Keratinocyte (primary cell): Measurements from ENCODE around the gene TMEM132D.

Source experiments
- EZH2 ChIP-seq: IDR thresholded peaks from one replicate; pipeline ENCODE4 v1.6.1; 2012; ENCODE audit warnings: inconsistent platforms, mild to moderate bottlenecking, low read length, moderate library complexity
- TF ChIP-seq, protein P1 (sequence below), 3 experiments: IDR thresholded peaks in 1 of 3; conservative IDR thresholded peaks in 1 of 3; optimal IDR thresholded peaks in 1 of 3; 2 replicates in 2 of 3; 3 replicates in 1 of 3; pipeline versions ENCODE3 to v1.5.1; 2011; ENCODE audit warnings: low read length in 3 of 3, mild to moderate bottlenecking in 3 of 3, moderate library complexity in 2 of 3, control low read depth in 1 of 3, inconsistent platforms in 1 of 3; ENCODE audit not compliant: insufficient read depth in 2 of 3; ENCODE audit errors: extremely low read depth in 1 of 3

- TF ChIP-seq, protein P1, sequence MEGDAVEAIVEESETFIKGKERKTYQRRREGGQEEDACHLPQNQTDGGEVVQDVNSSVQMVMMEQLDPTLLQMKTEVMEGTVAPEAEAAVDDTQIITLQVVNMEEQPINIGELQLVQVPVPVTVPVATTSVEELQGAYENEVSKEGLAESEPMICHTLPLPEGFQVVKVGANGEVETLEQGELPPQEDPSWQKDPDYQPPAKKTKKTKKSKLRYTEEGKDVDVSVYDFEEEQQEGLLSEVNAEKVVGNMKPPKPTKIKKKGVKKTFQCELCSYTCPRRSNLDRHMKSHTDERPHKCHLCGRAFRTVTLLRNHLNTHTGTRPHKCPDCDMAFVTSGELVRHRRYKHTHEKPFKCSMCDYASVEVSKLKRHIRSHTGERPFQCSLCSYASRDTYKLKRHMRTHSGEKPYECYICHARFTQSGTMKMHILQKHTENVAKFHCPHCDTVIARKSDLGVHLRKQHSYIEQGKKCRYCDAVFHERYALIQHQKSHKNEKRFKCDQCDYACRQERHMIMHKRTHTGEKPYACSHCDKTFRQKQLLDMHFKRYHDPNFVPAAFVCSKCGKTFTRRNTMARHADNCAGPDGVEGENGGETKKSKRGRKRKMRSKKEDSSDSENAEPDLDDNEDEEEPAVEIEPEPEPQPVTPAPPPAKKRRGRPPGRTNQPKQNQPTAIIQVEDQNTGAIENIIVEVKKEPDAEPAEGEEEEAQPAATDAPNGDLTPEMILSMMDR (optimal IDR thresholded peaks at IDR 0.05 in 1 of 3, IDR thresholded peaks at IDR 0.05 in 1 of 3, conservative IDR thresholded peaks at IDR 0.05 in 1 of 3; ENCODE audit: extremely low read depth in 1 of 3, insufficient read depth in 2 of 3, low read length in 3 of 3): no peak
- TF ChIP-seq EZH2: no peak
These were observed 207.4 kb downstream of the TMEM132D start for GRCh38 chr12:129696405-129696804.
